Endothelial cell of umbilical vein (primary cell): ENCODE data around the gene ABCD3. TPM values are rescaled to one million over a fixed set of nuclear protein-coding genes. Genes with fewer than 3 reads are reported as not detected.

Experiments
- BruUV-seq: library from RNA; stranded (reverse); fragments of 400-500 nt; replicated peaks from 2 replicates; lab custom pipeline; 2021; lab: Mats Ljungman, UMichigan
- CTCF ChIA-PET: fragments of 300-600, 350-600 bp; sonication (Branson Sonifier 250); formaldehyde crosslinking; loops from one replicate; lab custom pipeline; 2021; ENCODE audit warnings: antibody characterized with exemption, inconsistent platforms; lab: Charles Lee
- POLR2A ChIA-PET: fragments of 300-600, 350-600 bp; sonication (Branson Sonifier 250); formaldehyde crosslinking; loops from one replicate; lab custom pipeline; 2021; ENCODE audit warnings: antibody characterized with exemption, inconsistent platforms; lab: Charles Lee
- DNase-seq: peaks from one replicate; pipeline ENCODE4 v3.0.0-alpha.2; 2011; ENCODE audit warnings: low read depth, low spot score
- FAIRE-seq: peaks from 2 replicates; lab custom pipeline; 2011; peaks lifted over from hg19 to GRCh38; lab: Jason Lieb, UNC
- H2AFZ ChIP-seq: 2 replicates; pipeline ENCODE4 v1.6.0; 2012; ENCODE audit warnings: low read depth, low read length, control low read depth, inconsistent platforms
- H3K27ac ChIP-seq: 2 replicates; pipeline ENCODE4 v1.5.1; 2011; ENCODE audit warnings: low read depth, mild to moderate bottlenecking, control low read depth, low read length, moderate library complexity; ENCODE audit not compliant: insufficient read depth
- H3K27me3 ChIP-seq, 2 experiments: 2 replicates each; pipeline versions ENCODE4 v1.6.0 to v1.6.1; 2011; ENCODE audit warnings: low read length in 2 of 2, mixed read lengths in 1 of 2; ENCODE audit not compliant: control insufficient read depth in 2 of 2, insufficient read depth in 2 of 2
- H3K36me3 ChIP-seq, 2 experiments: 2 replicates in 1 of 2; 3 replicates in 1 of 2; pipeline ENCODE4 v1.5.1; 2011; ENCODE audit warnings: low read length in 2 of 2, mild to moderate bottlenecking in 1 of 2, moderate library complexity in 1 of 2; ENCODE audit not compliant: control insufficient read depth in 2 of 2, insufficient read depth in 2 of 2; ENCODE audit errors: extremely low read depth in 1 of 2
- H3K4me1 ChIP-seq: 3 replicates; pipeline ENCODE4 v1.5.1; 2011; ENCODE audit warnings: mild to moderate bottlenecking, low read length; ENCODE audit not compliant: control insufficient read depth, insufficient read depth; ENCODE audit errors: extremely low read depth
- H3K4me2 ChIP-seq: 2 replicates; pipeline ENCODE4 v1.6.1; 2011; ENCODE audit warnings: low read length, control low read depth, mixed read lengths; ENCODE audit not compliant: insufficient read depth
- H3K4me3 ChIP-seq, 3 experiments: fragments of 200-600 bp in 1 of 3; sonication (generic), shearing (Covaris generic) in 1 of 3; replicated peaks in 1 of 3; 2 replicates each; pipeline ENCODE4 v1.5.1; 2011 to 2016; ENCODE audit warnings: control low read depth in 3 of 3, low read length in 3 of 3, mild to moderate bottlenecking in 2 of 3, inconsistent platforms in 1 of 3, low read depth in 1 of 3, moderate library complexity in 1 of 3; ENCODE audit not compliant: insufficient read depth in 1 of 3
- H3K79me2 ChIP-seq: 2 replicates; pipeline ENCODE4 v1.6.0; 2012; ENCODE audit warnings: low read length, inconsistent platforms; ENCODE audit not compliant: control insufficient read depth, insufficient read depth
- H3K9ac ChIP-seq: replicated peaks from 2 replicates; pipeline ENCODE3; 2011; ENCODE audit warnings: low read length, control low read depth; ENCODE audit not compliant: insufficient read depth; ENCODE audit errors: extremely low read depth
- H3K9me1 ChIP-seq: replicated peaks from 3 replicates; pipeline ENCODE4 v1.6.0; 2011; ENCODE audit warnings: mild to moderate bottlenecking, low read length; ENCODE audit not compliant: control insufficient read depth, insufficient read depth; ENCODE audit errors: extremely low read depth
- H3K9me3 ChIP-seq: replicated peaks from 2 replicates; pipeline ENCODE4 v1.5.1; 2012; ENCODE audit warnings: low read length, inconsistent platforms; ENCODE audit not compliant: control insufficient read depth, insufficient read depth
- H4K20me1 ChIP-seq: replicated peaks from 2 replicates; pipeline ENCODE3; 2011; ENCODE audit warnings: mild to moderate bottlenecking, low read length; ENCODE audit not compliant: control insufficient read depth, insufficient read depth; ENCODE audit errors: extremely low read depth
- CTCF ChIP-seq, 2 donors: IDR thresholded peaks; 1 replicate in 1 of 2; 2 replicates in 1 of 2; pipeline ENCODE4 v1.5.1; 2011; ENCODE audit warnings: low read length in 2 of 2, mild to moderate bottlenecking in 2 of 2, moderate library complexity in 2 of 2, control low read depth in 1 of 2, inconsistent platforms in 1 of 2, low read depth in 1 of 2; ENCODE audit not compliant: insufficient read depth in 1 of 2; ENCODE audit errors: extremely low read depth in 1 of 2
- EZH2 ChIP-seq: IDR thresholded peaks from 2 replicates; pipeline ENCODE4 v1.6.1; 2012; ENCODE audit warnings: borderline replicate concordance, low read depth, mild to moderate bottlenecking, moderate library complexity, low read length, inconsistent platforms; ENCODE audit not compliant: severe bottlenecking
- FOS ChIP-seq: IDR thresholded peaks from 2 replicates; pipeline ENCODE4 v1.6.1; 2011; ENCODE audit warnings: mild to moderate bottlenecking, low read length, moderate library complexity, borderline replicate concordance; ENCODE audit not compliant: insufficient read depth
- GATA2 ChIP-seq: IDR thresholded peaks from 2 replicates; pipeline ENCODE4 v1.7.0; 2011; ENCODE audit warnings: low read depth, mild to moderate bottlenecking, moderate library complexity, mixed read lengths, low read length; ENCODE audit not compliant: insufficient read length, insufficient read depth
- JUN ChIP-seq: IDR thresholded peaks from 2 replicates; pipeline ENCODE4 v1.6.1; 2011; ENCODE audit warnings: borderline replicate concordance, low read depth; ENCODE audit not compliant: insufficient read length, insufficient read depth
- MAX ChIP-seq: IDR thresholded peaks from 2 replicates; pipeline ENCODE4 v1.6.1; 2011; ENCODE audit not compliant: insufficient read depth, insufficient read length
- MYC ChIP-seq: IDR thresholded peaks from one replicate; pipeline ENCODE4 v1.6.1; 2011; ENCODE audit warnings: mild to moderate bottlenecking, low read depth, low read length
- POLR2A ChIP-seq: IDR thresholded peaks from 2 replicates; pipeline ENCODE4 v1.6.1; 2012; ENCODE audit warnings: low read depth, mild to moderate bottlenecking, control low read depth, low read length
- POLR2AphosphoS5 ChIP-seq: IDR thresholded peaks from 2 replicates; pipeline ENCODE4 v1.6.1; 2012; ENCODE audit warnings: low read depth, mild to moderate bottlenecking, control low read depth, low read length, moderate library complexity; ENCODE audit not compliant: insufficient read depth
- dilution Hi-C: fragments of 300-500 bp; cut with MboI; formaldehyde crosslinking; loops from one replicate; pipeline ENCODE4 v1.15.0; 2019; ENCODE audit warnings: low sequenced_read_pairs; ENCODE audit not compliant: extremely low pct_ligation_motif_present
- intact Hi-C: fragments of 100-400 bp; cut with micrococcal nuclease; formaldehyde crosslinking; loops from one replicate; pipeline ENCODE4 v1.10.0; 2022
- polyA plus RNA-seq, 4 experiments: library from polyadenylated mRNA; depleted of rRNA in 3 of 4; stranded (reverse) in 3 of 4; unstranded in 1 of 4; fragments of >200 nt; gene quantifications; 2 replicates each; pipeline versions ENCODE4 v1.2.1 to v1.2.3, GENCODE V29; 2011 to 2012; ENCODE audit warnings: missing spikeins in 1 of 4
- total RNA-seq: library from RNA; stranded (reverse); gene quantifications from 2 replicates; pipeline ENCODE4 v1.2.3, GENCODE V29; 2021

ABCD3 gene
- total and polyA plus RNA-seq, 2 donors (not counting 3 experiments of a cell fraction or from before 2014, with no cell fraction given), result 6.3 to 31.6 TPM

GRCh38 chr1:94383966-94384408, 34.2 kb upstream of the ABCD3 start:
- Histone ChIP-seq H3K4me2 (no peak overlapping the region), H3K9ac (no peak overlapping the region), H3K79me2 (no peaks in the 10 kb centered on the region), H3K9me3 (no peaks in the 10 kb centered on the region), H3K27ac (no peak overlapping the region), H3K27me3 (peaks cover 7 to 13% of the 10 kb centered on the region in 2 experiments), H3K4me1 (peaks cover 5% of the 10 kb centered on the region), H3K4me3 (no peak overlapping the region), H3K9me1 (no peaks in the 10 kb centered on the region), H3K36me3 (no peaks in the 10 kb centered on the region), H4K20me1 (no peaks in the 10 kb centered on the region), H2AFZ (no peak overlapping the region)
- FAIRE-seq, result no peak
- POLR2A ChIA-PET, result no interaction called here
- no TSS peak for BruUV-seq
- CTCF ChIA-PET, result interaction anchor here (1.5 kb wide), 1 partner anchor 12 kb away, joined by 5 read pairs; no protein-coding TSS in a partner anchor
- DNase-seq, result no peak
- intact Hi-C loops (no loop called here), dilution Hi-C loops (no loop called here)
- TF ChIP-seq EZH2 (no peak), MAX (no peak), GATA2 (no peak), MYC (no peak), JUN (no peak), CTCF (IDR thresholded peaks at IDR 0.05; ENCODE audit: extremely low read depth in 1 of 2, insufficient read depth in 1 of 2, low read depth in 1 of 2, low read length in 2 of 2) (no peak), POLR2A (no peak), FOS (no peak), POLR2AphosphoS5 (no peak)
